NB4 (cell line): ENCODE data around the gene ADCY5.

Experiments used
- MAX ChIP-seq: IDR thresholded peaks from 2 replicates; pipeline ENCODE4 v1.6.1; 2011; ENCODE audit warnings: low read depth, low read length
- POLR2A ChIP-seq: IDR thresholded peaks from 2 replicates; pipeline ENCODE4 v1.6.1; 2011; ENCODE audit warnings: mild to moderate bottlenecking; ENCODE audit not compliant: insufficient read length; ENCODE audit errors: extremely low read depth

GRCh38 chr3:123321806-123322205, 127.1 kb downstream of the ADCY5 start:
- no peak for TF ChIP-seq POLR2A
- TF ChIP-seq MAX, result no peak
